Skin epidermis (tissue), 12 donors: ENCODE data around the gene SURF1.

ENCODE experiments used
- H3K27ac ChIP-seq, 21 experiments: fragments of 200-600 bp; sonication (generic) in 11 of 21; one replicate each; pipeline ENCODE4 v1.5.0; 2020; ENCODE audit warnings: mild to moderate bottlenecking in 3 of 21, inconsistent platforms in 2 of 21, moderate library complexity in 2 of 21
- H3K4me3 ChIP-seq, 7 experiments: fragments of 200-600 bp; sonication (generic) in 2 of 7; one replicate each; pipeline ENCODE4 v1.5.0; 2020; ENCODE audit warnings: inconsistent platforms in 2 of 7, mild to moderate bottlenecking in 2 of 7, moderate library complexity in 1 of 7

SURF1 gene

GRCh38 chr9:133368249-133368881, 12.1 kb upstream of the SURF1 start:
- Histone ChIP-seq H3K27ac (peak overlapping the region in 6 of 21 experiments; percentile 14 to 85 (median 34)), H3K4me3 (no peak overlapping the region)

DNA sequence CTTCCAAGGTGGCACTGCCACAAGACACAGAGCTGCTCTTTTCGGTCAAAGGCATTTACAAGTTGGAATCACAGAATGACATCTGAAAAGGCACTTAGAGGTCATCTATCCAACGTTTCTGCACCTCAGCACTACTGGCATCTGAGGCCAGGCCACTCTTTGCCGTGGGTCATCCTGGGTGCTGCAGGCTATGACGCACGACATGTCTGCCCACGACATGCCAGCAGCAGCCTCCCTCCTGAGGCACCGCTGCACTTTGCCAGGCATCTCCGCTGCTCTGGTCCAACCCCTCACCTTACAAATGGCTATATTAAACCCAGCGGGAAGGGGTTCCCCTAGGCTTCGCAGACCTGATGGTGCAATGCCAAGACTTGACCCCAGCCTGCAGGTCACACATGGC, 11.5 kb upstream of the SURF1 start:
- H3K4me3 ChIP-seq: no peak overlapping the region
- H3K27ac ChIP-seq: peak overlapping the region in 5 of 21 experiments; percentile 17 to 85 (median 55)

GRCh38 chr9:133367221-133367620, 10.9 kb upstream of the SURF1 start:
- H3K27ac ChIP-seq: peak overlapping the region in 1 of 21 experiments; percentile 55
- no peak overlapping the region for H3K4me3 ChIP-seq

DNA sequence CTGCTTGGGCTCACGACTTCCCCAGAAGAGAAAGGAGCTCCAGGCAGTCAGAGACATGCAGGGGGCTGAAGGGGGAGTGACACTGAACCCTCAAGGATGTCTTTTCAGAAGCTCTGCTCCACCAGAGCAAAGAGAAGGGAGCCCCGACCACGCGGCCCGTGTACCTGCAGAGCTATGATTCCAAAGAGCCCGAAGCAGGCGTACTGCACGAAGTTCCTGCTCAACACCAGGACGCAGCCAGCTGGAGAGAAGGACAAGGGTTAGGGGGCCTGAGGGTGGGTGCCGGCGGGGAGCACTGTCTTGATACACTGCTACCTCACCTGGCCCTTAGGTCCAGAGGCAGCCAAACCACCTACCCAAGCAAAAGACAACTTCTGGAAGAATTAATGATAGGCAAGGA, 10.1 kb upstream of the SURF1 start:
- Histone ChIP-seq H3K4me3 (no peak overlapping the region), H3K27ac (no peak overlapping the region)

DNA sequence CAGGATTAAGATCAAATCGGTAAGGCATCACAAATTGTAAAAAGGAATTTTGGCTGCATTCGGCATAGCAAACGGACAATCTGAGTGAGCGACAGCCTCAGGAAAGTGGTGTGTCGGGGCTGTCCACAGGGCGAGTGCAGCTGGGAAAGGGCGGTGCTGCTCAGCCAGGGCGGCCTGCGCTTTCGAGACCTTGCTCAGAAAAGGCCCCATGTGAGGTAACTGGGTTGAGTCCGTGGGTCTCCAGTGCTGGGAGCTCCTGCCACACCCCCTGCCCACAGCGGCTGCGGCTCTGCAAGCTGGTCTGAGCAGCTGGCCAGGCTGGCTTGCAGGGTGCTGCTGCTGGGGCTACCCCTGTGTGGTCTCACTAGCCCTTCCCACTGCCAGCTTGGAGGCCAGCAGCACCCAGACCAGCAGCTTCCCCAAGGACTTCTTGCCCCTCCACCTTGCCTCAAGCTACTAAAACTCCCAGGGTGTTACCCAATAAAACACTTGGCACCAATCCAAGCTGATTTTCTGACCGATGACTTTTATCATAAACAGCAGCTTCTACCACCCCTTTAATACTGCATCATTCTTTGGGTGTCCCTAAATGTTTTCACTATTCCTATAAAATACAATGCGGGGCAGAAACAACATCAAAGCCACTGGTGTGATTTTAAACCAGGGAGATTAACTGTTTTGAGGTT, 6.2 kb upstream of the SURF1 start:
- Histone ChIP-seq H3K4me3 (no peak overlapping the region), H3K27ac (no peak overlapping the region)

- Histone ChIP-seq H3K4me3 (no peak overlapping the region), H3K27ac (peak overlapping the region in 1 of 21 experiments; percentile 0)
Measured at GRCh38 chr9:133361507-133362092, 5.3 kb upstream of the SURF1 start.

DNA sequence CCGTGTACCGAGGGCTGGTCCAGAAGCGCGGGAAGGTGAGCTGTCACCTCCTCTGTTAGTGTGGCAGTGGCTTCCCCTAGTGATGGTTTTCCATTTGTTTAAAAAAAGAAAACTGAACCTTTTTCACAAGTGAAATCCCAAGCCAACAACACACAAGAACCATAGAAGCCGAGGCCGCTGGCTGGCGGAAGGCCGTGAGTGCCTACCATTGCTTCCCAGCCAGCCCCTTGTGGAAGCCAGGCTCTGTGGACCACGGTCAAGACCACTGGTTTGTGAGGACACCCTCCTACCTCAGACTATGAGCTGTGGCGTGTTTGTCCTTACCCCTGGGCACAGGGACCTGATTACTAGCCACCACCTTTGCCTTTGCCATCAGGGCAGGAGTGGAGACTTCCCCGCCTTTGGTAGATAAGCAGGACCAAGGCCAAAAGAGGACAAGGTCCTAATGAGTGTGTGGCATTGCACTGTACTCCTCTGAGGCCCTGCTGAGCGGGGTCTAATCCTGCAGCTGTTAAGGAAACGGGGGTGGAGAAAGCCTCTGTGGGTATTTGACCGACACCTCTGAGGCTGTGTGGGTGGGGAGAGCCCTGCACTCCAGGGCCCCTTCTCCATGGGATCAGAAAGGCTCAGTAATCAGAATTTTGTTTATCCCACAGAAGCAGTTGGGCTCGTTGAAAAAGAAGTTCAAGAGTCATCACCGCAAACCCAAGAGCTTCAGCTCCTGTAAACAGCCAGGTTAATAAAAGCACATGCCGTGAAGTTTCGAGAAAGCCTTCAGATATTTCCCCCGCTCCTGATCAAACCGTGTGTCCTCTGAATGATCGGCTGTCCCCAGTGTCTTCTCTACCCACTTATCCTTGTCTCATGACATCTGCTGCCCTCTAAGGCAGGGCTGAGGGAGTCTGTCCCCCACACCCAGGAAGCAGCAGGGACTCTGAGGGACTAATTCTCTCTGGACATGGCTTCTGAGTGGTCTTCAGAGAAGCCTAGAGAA, 4.4 kb upstream of the SURF1 start:
- peak overlapping the region in 1 of 21 experiments; percentile 4 for H3K27ac ChIP-seq
- H3K4me3 ChIP-seq: no peak overlapping the region

DNA sequence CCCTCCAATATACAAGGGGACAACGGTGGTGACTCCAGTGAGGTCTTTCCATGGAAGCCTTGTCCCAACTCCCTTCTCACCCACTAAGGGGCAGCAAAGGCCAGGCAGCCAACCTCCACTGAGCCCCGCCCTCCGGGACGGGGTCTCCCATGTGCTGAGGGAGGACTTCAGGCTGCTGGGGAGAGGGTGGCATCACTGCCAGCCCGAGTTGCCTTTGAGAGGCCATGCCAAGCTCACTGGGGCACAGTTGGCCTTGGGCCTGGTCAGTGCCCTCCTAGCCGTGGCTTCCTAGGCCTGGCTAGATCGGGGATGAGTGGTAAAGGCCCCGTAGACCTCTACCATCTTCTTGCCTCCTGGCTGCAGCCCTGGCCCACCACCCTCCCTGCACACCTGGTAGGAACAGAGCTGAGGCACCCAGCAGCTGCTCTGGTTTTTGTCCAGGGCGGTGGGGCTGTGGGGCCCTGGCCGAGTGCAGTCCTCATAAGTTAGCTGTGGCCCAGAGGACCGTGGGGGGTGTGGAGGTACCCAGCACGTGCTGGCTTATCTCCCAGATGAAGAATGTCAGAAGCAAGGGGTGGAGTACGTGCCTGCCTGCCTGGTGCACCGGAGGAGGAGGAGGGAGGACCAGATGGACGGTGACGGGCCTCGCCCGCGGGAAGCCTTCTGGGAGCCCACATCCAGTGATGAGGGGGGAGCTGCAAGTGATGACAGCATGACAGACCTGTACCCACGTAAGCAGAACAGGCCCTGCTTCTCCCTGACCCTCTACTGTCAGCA, 3.3 kb upstream of the SURF1 start:
- Histone ChIP-seq H3K27ac (peak overlapping the region in 1 of 21 experiments; percentile 3), H3K4me3 (no peak overlapping the region)

GRCh38 chr9:133357656-133358055, 1.4 kb upstream of the SURF1 start:
- Histone ChIP-seq H3K4me3 (peak overlapping the region in 2 of 7 experiments; percentile 82 to 85), H3K27ac (peak overlapping the region in 3 of 21 experiments; percentile 85 to 89 (median 88))

DNA sequence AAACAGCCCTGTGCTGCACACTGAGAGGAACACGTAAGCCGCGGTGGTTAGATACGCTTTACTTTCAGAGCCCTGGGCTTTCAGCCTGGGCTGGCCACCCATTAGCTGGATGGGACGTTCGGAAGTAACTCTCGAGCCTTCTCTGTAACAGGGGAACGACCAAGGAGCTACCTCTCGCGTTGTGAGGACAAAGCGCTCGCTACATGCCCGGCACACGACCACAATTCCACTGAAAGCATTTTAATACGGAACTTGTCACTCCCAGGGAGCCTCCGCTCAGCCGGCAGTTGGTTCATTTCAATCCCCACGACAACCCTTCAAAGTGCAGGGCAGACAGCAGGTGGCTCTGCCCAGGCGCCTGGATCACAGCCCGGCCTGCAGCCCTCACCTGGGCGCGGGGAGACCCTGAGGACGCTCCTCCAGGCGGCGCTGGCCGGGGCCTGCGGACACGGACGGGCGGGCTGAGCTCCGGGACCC, 368 bp downstream of the SURF1 start:
- H3K4me3 ChIP-seq: peak overlapping the region; percentile 63 to 85 (median 77)
- peak overlapping the region; percentile 27 to 89 (median 85) for H3K27ac ChIP-seq

DNA sequence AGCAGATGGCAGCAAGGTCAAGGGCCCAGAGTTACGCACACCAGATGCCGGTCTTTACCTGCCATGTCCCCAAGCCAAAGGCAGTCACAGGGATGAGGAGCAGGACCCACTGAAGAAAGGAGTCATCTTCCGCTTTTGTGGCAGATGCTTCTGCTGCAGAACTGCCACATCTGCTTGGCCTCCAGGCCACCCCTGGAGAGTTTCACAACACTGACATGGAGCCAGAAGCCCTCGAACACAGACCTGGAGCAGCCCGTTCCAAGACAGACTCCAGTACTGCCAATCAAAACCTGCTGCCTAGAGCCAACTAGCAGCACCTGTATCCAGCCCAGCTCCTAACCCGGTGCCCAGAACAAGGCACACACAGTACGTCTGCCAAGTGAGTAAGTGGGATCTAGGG, 1.5 kb downstream of the SURF1 start:
- Histone ChIP-seq H3K27ac (peak overlapping the region in 2 of 21 experiments; percentile 14 to 85), H3K4me3 (no peak overlapping the region)

GRCh38 chr9:133353548-133353947, 2.7 kb downstream of the SURF1 start:
- no peak overlapping the region for H3K4me3 ChIP-seq
- H3K27ac ChIP-seq: peak overlapping the region in 1 of 21 experiments; percentile 4

GRCh38 chr9:133352635-133353340, 3.5 kb downstream of the SURF1 start:
- H3K4me3 ChIP-seq: no peak overlapping the region
- peak overlapping the region in 1 of 21 experiments; percentile 4 for H3K27ac ChIP-seq

DNA sequence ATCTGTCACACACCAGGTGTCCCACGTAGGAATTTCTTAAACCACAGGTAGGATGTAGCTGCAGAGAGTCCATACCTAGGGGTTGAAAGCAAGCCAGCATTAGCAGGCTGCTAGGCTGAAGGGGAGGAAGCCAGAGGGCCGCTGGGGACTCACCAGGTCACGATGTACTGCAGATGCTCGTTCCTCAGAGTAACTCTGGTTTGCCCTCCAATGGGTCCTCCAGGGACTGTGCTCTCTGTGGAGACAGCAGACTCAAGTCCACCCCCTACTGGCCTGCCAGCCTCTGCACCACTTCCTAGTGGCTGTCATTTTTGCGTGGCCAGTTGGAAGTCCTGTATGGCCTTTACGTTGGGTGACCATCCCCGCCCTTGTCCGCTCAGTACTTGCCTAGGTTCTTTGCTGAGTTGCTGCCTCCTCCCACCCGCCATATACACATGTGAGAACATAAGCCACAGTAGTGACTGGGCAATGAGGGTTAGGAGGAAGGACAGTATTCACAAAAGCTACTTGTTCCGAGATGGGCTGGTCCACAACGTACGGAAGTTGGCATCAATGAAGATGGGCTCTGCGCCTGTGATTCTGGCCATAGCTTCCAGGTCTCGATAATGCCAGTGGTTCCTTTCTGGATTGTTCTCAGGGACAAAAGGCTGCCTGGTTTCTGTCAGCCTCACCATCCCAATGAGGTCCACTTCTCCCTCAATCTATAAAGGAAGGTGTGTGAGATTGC, 4.2 kb downstream of the SURF1 start:
- H3K4me3 ChIP-seq: no peak overlapping the region
- H3K27ac ChIP-seq: no peak overlapping the region

DNA sequence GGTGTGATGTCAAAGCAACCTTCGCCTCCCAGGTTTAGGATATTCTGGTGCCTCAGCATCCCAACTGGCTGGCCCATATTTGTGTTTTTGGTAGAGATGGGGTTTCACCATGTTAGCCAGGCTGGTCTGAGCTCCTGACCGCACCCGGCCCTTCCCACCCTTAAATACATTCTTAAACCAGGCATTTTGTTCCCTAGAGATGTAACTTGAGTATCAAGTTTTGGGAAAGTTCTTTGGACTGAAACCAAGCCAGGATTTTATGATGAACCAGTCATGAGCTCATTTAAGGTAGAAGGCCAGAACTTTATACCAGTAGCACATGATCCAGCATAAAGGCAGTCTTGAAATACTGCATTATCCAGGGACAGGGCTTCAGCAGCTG, 4.8 kb downstream of the SURF1 start:
- no peak overlapping the region for H3K4me3 ChIP-seq
- H3K27ac ChIP-seq: no peak overlapping the region

- peak overlapping the region in 1 of 21 experiments; percentile 98 for H3K27ac ChIP-seq
- H3K4me3 ChIP-seq: no peak overlapping the region
Measured at GRCh38 chr9:133349965-133350616, 6.2 kb downstream of the SURF1 start.
